SHP77 treated with DMSO at 0.1 percent for 48 hours (cell line): ENCODE data around the gene MOK.

ENCODE experiments used
- DNase-seq: peaks from one replicate; lab custom pipeline; 2025; lab: John Stamatoyannopoulos, UW

Gene MOK

DNA sequence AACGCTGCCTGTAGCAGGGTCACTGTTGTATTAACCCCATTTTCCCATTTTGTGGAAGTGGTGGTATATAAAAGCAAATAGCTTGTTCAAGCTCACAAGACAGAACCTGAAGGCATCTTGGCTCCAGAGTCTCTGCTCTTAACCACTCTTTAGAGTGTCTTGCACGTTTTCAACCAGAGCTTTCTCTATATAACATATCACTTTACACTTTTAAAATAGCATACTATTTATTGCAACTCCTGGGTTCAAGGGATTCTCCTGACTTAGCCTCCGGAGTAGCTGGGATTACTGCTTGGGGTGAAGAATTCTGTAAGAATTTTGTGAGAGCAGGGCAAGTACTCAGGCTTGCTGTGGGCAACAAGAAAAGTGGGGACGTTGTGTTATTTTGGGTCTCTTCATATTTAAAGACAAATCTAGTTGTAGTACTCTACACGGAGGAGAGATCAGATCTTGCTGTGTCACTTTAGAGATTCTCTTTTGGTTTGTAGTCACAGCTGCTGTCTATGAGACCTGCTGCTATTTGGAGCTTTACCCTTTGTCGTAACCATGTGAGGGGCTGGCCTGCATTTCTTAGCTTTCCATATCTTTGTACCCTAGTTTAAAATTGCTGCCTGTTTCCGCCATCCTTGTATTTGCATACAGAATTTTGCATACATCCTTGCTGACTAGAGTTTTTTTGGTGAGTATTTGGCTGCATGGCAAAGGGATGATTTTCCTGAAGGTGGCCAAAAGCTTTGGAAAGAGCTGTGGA, 124.5 kb downstream of the MOK start:
- DNase-seq: no peak
